Measurements from ENCODE around the gene SNORC.
"Not testable (repeated sequence)": the region's sequence is repeated elsewhere in the genome, so short reads cannot be mapped to it uniquely, and the experiment has no call there.

Gene SNORC

DNA sequence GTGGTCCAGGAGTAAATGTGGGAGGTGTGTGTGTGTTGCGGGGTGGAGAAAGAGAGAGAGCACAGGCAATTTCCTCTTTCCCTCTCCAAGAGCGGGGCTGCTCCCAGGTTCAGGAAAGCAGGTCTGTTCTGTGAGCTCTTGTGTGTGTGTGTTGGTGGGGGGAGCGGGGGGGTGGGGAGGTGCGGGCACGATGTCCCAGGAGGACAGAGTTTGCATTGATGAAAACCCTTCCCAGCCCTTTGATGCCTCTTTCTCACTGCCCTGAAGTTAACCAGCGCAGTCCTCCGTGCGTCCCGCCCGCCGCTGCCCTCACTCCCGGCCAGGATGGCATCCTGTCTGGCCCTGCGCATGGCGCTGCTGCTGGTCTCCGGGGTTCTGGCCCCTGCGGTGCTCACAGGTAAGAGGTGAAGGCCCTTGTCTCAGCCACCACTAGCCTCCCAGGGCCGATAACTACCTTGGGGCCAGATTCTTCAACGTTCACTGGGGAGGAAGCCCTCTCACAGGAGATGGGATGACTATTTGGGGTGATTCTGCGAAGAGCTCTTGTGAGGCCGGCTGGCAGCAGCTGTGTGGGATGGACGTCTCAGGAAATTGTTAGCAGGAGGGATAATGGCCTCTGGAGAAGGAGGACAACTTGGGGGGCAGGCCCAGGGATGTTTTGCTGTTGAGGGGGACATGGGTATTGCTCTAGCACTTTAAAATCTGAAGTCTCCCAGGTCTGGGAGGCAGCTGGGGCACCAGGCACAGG, at the start of gene SNORC:
SNORC (plus strand) TSS at position 247 of the 748 bp plus-strand sequence; CDS start at position 325, 78 bp downstream.
- DNase-seq (ENCODE audit: low read depth in 1 of 2, low spot score in 1 of 2), result no peak

DNA sequence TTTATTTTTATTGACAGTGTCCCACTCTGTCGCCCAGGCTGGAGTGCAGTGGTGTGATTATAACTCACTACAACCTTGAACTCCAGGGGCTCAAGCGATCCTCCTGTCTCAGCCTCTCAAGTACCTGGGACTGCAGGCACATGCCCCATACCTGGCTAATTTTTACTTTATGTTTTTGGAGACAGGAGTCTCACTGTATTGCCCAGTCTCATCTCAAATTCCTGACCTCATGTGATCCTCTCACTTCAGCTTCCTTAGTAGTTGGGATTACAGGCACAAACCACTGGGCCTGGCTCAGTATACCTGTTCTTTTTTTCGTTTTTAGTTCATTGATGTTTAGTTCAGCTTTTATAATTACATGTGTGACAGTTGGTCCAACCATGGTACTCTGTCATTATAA, 40.1 kb upstream of the SNORC start:
- no peak for DNase-seq (ENCODE audit: low read depth in 1 of 2, low spot score in 1 of 2)

DNA sequence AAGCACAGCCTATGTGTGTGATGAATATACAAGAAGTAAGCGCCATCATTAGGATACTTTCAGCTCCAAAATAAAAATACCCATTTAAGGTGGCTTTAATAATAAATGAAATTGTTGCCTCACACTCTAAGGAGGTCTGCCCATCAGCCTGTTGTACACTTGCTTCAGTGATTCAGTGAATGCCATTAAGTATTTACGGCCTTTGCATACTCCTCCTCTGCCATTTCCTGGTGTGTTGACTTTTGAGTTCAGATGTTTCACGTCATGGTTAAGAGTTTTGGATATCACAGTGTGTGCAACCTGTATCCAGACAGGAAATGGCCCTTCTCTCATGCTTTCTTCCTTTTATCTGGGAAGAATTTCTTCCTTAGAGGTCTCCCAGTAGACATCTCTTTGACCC, 38.6 kb upstream of the SNORC start:
- no peak for DNase-seq (ENCODE audit: low read depth in 1 of 2, low spot score in 1 of 2)

DNA sequence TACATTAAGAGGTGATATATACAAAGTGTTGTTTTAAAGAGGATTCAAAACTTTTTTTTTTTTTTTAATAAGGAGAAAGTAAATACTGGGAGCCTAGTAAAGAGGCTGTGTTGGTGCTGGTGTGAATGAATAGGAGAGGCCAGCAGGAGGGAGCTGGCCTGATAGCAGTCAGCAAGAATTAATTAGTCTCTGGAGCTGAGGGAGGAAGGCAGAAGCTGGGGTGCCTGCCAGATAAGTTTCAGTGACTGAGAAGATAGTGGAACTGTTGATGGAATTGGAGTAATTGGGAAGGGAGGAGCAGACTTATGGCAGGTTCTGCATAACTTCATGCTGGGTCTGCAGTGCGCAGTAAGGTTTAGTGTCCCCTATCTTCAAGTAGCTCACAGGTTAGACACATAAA, 36.2 kb upstream of the SNORC start:
- DNase-seq (ENCODE audit: low read depth in 1 of 2, low spot score in 1 of 2), result no peak

DNA sequence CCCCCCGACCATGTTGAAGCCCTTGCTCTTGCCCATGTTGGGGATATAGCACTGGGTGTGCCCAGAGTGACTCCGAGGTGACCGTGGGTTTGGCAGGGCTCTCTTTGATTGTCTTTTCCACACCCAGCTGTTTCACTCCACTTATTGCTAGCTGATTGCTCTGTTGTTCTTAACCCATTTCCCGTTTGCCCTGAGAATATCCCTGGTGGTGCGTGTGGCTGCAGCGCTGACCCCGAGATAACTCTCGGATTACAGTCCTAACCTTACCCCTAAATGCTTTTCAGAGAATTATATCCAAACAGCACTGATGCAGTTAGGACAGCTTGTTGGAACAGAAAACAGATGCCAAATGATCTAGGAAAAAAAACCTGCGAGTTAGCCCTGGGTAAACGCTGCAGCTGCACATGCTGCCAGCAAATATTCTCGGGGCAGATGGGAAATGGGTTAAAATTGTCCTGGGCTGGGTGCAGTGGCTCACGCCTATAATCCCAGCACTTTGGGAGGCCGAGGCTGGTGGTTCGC, 34.3 kb upstream of the SNORC start:
- no peak for DNase-seq (ENCODE audit: low read depth in 1 of 2, low spot score in 1 of 2)

DNA sequence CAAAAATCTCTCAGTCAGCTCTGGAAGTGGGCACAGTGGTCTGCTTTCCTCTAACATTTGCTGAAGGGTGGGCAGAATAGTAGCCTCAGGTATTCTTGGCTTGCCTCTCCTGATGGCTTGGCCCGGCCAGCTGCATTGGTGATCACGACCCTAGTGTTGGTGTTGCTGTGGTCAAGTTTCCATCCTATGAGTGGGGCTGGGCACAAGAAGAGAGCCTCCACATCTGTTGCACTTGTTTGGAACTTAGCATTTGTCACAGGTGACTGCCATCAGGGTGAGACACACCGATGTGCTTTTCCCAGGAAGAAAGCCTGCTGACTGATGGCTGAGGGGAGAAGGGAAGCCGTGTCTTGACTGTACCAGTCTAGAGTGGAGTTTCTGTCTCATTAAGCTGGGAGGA, 33.1 kb upstream of the SNORC start:
- no peak for DNase-seq (ENCODE audit: low read depth in 1 of 2, low spot score in 1 of 2)

DNA sequence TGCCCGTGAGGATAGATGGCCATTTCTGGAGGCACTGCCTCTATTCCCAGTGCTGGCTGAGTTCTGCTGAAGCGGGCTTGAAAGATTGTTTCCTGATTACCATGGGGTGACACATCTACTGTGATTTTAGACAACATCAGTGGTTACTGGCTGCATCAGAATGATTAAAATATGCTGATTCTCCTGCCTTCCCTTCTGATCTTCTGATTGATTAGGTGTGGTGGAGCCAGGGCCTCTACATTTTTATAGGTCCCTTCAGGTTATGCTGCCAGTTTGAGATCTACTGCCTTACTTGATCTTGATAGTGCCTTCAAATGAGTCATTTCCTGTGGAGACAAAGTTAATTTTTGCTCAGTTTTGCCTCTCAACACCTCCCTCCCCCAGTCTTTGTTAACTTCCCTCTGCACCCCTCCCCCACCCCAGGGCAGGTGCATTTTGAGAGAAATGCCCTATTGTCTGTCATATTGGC, 31.6 kb upstream of the SNORC start:
- peak in 1 of 2 donors; percentile 56 for DNase-seq (ENCODE audit: low read depth in 1 of 2, low spot score in 1 of 2)

DNA sequence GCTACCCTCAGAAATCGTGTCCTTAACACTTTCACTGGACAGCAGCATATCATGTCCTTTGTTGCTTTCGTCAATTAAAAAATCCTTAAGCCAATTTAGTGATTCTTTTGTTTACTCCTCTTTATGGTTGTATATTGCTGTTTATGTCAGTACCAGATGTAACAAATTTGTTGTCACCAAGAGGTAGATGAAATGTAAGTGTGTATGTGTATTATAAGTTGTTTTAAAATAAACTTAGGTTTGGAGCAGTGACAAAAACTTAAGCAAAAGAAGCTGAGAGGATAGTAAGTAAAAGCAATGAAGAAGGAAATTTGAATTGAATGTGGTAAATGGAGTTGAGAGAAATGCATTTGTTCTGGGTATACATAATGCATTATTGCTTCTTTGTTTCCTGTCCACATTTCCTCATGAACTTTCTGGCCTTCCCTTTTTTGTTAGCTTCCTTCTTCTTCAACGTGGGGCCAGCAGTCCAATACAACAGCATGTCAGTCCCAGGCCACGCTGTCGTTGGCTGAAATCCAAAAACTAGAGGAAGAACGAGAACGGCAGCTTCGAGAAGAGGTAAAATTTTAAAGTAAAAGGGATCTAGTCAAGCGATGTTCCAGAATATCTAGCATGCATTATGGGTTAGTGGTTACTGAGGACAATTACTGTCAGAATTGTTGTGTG, 30.5 kb upstream of the SNORC start:
- no peak for DNase-seq (ENCODE audit: low read depth in 1 of 2, low spot score in 1 of 2)

DNA sequence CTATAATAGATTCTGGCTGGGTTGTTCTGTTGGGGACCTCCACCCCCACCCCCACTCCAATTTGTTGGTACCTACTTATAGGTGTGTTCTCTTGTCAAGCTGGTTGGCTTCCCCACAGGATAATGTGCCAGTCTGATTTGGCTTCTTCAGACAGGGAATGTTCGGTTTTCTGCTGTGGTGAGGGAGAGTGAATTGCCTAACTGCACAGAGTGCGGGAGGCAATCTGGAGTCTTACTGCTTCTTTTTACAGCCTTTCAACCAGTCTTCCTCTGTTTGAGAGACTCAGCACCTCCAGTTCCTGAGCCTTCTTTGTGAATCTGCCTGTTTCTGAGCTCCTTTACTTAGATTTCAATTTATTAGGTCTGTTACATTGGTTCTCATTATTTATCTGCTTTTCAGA, 27.4 kb upstream of the SNORC start:
- no peak for DNase-seq (ENCODE audit: low read depth in 1 of 2, low spot score in 1 of 2)

DNA sequence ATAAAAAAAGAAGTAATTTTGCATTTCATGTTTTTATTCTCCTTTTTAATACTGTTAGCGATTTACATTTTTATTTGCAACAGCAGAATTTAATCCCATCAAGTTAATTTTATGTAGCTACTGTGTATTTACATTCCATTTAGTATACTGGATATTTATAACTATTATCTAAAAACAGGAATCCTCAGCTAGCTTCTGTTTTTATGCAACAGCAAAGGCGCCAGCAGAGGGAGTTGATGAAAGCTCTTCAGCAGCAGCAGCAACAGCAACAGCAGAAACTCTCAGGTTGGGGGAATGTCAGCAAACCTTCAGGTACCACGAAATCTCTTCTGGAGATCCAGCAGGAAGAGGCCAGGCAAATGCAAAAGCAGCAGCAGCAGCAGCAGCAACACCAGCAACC, 26.2 kb upstream of the SNORC start:
- no peak for DNase-seq (ENCODE audit: low read depth in 1 of 2, low spot score in 1 of 2)

DNA sequence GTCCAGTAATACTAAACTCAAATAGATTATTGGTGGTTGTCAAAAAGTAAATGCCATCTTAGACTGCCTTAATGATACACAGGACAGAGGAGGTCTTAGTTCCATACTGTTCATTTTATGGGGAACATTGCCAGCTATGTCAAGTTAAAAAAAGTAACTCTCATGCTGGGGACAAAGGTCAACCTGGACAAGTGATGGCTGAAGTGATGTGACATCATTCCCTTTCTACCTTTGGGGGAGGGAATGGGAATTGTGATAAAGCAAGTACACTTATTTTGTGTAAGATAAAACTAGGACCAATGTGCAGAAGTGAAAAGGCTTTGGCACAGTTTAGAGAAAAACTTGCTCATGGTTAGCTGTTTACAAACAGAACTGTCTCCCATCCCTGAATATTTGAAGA, 24.0 kb upstream of the SNORC start:
- DNase-seq (ENCODE audit: low read depth in 1 of 2, low spot score in 1 of 2), result no peak

DNA sequence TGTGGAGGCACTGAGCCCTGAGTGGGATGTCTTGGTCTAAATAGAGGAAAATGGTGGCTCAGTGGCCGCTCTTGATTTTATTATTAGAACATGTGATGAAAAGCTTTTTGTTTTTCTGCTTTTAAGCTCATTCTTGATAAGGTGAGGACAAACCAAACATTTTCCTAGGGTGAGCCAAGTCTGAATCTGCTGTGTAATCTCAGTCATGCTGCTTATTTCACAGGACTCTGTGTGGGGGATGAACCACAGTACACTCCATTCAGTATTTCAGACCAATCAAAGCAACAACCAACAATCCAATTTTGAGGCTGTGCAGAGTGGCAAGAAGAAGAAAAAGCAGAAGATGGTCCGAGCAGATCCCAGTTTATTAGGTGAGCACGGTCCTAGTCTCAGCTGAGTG, 20.0 kb upstream of the SNORC start:
- DNase-seq (ENCODE audit: low read depth in 1 of 2, low spot score in 1 of 2), result no peak

DNA sequence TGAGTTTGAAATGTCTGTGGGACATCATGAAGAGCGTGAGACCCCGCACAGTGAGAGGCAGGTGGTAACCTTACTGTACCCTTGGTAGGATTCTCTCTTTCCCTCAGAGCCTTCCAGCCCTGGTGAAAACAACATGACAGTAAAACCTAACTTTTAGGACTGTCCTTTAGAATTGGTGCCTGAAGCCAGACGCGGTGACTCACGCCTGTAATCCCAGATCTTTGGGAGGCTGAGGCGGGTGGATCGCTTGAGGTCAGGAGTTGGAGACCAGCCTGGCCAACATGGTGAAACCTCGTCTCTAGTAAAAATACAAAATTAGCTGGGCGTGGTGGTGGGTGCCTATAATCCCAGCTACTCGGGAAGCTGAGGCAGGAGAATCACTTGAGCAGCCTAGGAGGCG, 18.0 kb upstream of the SNORC start:
- not testable (repeated sequence) for DNase-seq (ENCODE audit: low read depth in 1 of 2, low spot score in 1 of 2)

DNA sequence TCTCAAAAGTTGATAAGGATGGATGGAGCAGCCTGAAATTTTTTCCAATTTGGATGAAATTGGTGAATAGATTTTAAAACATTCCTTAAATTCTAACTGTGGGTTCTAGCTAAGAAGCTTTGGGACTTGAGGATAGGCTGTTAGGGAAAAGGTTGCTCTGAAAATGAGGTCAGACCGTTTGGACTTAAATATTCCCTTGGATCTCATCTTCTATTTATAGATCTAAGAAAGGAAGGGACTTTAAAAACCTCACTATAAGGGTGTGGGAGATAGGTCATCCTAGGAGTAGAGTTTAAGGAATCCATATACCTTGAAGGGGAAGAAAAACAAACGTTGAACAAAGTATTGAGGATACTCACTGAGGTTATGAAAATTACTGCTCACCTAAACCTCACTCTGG, 17.4 kb upstream of the SNORC start:
- DNase-seq (ENCODE audit: low read depth in 1 of 2, low spot score in 1 of 2), result no peak

DNA sequence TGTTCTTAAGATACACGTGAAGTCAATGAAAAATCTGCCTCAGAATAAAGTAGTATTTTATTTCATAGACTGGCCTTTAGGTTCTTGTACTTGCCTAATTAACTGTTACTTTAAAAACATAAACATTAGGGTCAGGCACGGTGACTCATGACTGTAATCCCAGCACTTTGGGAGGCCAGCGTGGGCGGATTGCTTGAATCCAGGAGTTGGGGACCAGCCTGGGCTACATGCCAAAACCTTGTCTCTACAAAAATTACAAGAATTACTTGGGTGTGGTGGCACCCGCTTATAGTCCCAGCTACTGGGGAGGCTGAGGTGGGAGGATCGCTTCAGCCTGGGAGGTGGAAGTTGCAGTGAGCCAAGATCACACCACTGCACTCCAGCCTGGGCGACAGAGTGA, 16.0 kb upstream of the SNORC start:
- DNase-seq (ENCODE audit: low read depth in 1 of 2, low spot score in 1 of 2), result no peak

DNA sequence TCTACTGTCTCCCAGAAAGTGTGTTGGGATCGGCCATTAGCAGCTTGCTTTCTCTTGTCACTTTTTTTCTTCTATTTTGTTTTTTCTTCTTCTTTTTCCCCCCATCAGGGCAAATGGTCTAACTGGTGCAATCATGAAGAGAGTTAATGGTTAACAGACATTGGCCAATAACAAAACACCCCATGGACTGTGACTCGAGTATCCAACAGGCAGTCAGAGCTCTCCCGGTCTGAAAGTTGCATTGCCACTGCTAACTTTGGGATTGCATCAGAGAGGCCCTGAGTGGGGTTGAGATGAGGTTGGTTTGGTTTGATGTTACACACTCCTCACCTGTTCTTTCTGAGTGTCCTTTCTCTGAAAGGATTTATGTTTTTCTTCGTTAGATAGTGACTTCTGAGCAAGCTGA, 12.9 kb upstream of the SNORC start:
- no peak for DNase-seq (ENCODE audit: low read depth in 1 of 2, low spot score in 1 of 2)

DNA sequence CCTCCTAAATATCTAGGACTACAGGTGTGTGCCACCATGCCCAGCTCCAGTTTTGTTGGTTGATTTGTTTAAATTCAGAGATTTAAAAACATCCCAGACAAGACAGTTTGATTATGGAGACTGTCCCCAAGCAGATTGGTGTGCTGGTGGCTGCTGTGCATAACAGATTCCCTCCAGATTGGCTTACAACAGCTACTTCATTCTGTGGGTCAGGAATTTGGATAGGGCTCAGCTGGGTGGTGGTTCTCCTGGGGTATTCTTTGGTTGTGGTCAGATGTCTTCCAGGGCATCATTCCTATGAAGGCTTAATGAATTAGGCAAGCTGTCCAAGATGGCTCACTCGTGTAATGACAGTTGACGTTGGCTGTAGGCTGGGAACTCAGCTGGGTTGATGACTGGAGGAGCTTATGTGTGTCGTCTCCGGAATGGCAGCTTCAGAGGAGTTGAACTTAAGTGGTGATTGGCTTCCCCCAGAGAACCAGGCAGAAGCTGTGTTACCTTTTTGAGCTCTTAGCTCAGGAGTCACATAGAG, 10.6 kb upstream of the SNORC start:
- no peak for DNase-seq (ENCODE audit: low read depth in 1 of 2, low spot score in 1 of 2)

DNA sequence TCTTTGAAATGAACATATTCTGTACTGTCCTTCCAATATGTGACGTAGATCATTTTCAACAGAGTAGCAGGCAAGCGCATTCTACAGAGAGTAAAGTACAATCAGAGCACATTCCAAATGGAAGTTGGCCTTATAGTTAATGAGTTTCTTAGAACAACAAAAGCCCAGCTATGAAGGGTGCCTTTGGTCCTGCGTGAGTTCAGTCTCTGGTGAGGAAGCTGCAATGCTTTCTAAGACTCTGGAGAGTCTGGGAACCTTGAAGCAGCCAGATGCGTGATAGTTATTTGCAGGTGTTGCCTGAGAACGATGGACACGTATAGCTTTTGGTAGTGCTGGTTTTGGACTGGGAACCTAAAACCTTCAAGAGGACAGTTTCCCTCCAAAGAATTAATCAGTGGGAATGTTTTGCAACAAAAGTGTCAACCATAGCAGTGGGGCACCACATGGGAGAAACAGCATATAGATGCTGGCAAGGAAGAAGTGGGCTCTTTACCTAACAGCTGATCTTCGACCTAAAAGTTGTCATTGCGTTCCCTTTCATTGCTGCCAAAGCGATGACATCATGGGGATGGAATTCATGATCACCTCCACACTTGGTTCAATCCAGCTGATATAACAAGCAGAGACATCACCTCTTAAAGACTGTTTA, 9.3 kb upstream of the SNORC start:
- no peak for DNase-seq (ENCODE audit: low read depth in 1 of 2, low spot score in 1 of 2)

DNA sequence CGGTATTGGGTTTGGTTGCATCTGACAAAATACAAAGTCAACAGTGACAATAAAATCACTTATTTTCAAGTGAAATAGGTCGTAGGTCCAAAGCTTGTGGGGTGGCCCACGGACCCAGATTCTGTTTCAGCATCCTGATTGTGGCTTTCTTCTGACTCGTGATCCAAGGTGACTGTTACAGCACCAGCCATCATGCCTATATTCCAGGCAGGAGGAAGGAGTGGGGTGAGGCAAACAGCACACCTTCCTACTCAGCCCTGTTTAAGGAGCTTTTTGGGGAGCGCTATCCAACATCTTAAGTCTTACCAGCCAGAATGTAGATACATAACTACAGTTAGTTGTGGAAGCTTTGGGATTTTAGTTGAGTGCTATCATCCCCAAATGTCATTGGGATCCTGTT, 8.7 kb upstream of the SNORC start:
- DNase-seq (ENCODE audit: low read depth in 1 of 2, low spot score in 1 of 2), result no peak

DNA sequence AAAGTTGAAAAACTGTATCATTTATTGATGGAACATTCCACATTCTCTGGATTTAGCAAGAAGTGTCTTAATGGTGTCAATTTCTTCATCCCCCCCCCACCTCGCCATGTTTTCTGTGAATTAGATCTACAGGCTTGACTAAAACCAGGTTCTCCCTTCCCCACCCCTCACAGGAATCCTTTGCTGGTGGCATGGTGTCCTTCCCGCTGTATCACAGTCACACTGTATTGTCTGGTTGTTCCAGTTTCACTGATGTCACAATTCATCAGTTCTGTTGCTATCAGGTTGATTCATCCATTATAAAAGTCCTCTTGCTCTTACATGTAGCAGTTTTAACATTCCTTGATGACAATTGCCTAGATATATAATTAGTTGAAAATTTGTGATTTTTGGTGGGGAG, 6.1 kb upstream of the SNORC start:
- DNase-seq (ENCODE audit: low read depth in 1 of 2, low spot score in 1 of 2), result no peak

DNA sequence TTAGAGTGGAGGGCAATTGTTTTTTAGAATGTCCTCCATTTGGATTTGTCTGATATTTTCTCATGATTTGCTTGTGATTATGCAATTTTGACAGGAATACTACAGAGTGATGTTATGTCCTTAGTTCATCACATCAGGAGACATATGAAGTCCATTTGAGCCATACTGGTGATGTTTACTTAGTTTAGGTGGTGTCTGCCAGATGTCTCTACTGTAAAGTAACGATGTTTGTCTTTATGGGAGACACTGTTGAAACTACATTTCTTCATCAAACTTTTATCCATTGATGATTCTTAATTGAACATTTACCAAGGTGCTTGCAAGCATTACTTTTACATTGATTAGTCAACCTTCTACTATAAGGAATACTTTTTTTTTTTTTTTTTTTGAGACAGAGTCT, 4.9 kb upstream of the SNORC start:
- DNase-seq (ENCODE audit: low read depth in 1 of 2, low spot score in 1 of 2), result no peak

DNA sequence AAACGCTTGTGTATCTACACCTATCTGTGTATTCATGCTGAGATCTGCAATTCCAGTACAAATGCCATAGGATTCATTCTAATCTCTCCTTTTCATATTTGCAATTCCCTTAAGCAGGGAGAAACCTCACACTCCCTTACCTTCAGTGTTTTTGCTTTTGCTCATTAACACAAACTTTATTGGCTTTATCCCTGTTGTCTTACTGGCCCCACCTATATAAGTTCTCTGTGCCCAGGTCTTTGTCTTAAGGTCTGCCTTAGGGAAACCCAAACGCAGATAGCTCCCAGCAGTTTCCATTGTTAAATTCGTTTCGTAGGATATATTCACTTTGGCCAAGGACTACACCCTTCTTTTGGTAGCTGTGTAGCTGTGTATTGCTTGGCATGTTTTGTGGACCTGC, 4.0 kb upstream of the SNORC start:
- DNase-seq (ENCODE audit: low read depth in 1 of 2, low spot score in 1 of 2), result no peak
